ENCODE measurements around the gene C6orf62.

- TF ChIP-seq PATZ1 (CRISPR knock-in tag; IDR thresholded peaks at IDR 0.05; ENCODE audit: borderline replicate concordance) (no peak), ZFP3 (CRISPR knock-in tag; IDR thresholded peaks at IDR 0.05) (no peak), GLIS3 (CRISPR knock-in tag; IDR thresholded peaks at IDR 0.05) (no peak), OSR1 (CRISPR knock-in tag; IDR thresholded peaks at IDR 0.05) (no peak), TCF4 (CRISPR knock-in tag; IDR thresholded peaks at IDR 0.05; ENCODE audit: borderline replicate concordance) (no peak)
These were observed 21.9 kb upstream of the C6orf62 start for GRCh38 chr6:24740861-24741260.

Data from SK-N-SH treated with all-trans-retinoic acid at 6 μM for 48 hours (cell line).